ENCODE measurements around the gene CACNG5.
A peak's percentile ranks its signal among the peaks of the same experiment; 100 is the strongest.

Gene CACNG5

DNA sequence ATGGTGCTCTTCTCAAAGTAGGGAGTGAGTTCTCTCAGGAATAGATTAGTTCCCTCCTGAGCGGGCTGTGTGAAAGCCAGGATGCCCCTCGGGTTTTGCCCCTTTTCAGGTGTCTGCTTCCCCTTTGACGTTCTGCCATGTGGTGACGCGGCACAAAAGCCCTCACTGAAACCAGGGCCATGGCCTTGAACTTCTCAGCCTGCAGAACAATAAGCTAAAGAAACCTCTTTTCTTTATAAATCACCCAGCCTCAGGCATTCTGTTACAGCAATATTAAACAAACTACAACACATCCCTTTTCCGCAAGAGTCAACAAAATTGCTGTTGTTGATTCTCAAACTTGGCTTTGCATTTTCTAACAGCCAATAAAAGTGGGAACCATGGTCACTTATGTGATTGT is 15.5 kb upstream of the CACNG5 start (continued):
- TF ChIP-seq, protein P1, sequence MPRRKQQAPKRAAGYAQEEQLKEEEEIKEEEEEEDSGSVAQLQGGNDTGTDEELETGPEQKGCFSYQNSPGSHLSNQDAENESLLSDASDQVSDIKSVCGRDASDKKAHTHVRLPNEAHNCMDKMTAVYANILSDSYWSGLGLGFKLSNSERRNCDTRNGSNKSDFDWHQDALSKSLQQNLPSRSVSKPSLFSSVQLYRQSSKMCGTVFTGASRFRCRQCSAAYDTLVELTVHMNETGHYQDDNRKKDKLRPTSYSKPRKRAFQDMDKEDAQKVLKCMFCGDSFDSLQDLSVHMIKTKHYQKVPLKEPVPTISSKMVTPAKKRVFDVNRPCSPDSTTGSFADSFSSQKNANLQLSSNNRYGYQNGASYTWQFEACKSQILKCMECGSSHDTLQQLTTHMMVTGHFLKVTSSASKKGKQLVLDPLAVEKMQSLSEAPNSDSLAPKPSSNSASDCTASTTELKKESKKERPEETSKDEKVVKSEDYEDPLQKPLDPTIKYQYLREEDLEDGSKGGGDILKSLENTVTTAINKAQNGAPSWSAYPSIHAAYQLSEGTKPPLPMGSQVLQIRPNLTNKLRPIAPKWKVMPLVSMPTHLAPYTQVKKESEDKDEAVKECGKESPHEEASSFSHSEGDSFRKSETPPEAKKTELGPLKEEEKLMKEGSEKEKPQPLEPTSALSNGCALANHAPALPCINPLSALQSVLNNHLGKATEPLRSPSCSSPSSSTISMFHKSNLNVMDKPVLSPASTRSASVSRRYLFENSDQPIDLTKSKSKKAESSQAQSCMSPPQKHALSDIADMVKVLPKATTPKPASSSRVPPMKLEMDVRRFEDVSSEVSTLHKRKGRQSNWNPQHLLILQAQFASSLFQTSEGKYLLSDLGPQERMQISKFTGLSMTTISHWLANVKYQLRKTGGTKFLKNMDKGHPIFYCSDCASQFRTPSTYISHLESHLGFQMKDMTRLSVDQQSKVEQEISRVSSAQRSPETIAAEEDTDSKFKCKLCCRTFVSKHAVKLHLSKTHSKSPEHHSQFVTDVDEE (CRISPR knock-in tag; IDR thresholded peaks at IDR 0.05) = no peak
- no peak for TF ChIP-seq ISL1 (CRISPR knock-in tag; IDR thresholded peaks at IDR 0.05)
- TF ChIP-seq RARB (CRISPR knock-in tag; IDR thresholded peaks at IDR 0.05) = no peak
- TF ChIP-seq ZC3H10 (CRISPR knock-in tag; IDR thresholded peaks at IDR 0.05) = no peak
- no peak for TF ChIP-seq TOX (CRISPR knock-in tag; IDR thresholded peaks at IDR 0.05; ENCODE audit: borderline replicate concordance)

DNA sequence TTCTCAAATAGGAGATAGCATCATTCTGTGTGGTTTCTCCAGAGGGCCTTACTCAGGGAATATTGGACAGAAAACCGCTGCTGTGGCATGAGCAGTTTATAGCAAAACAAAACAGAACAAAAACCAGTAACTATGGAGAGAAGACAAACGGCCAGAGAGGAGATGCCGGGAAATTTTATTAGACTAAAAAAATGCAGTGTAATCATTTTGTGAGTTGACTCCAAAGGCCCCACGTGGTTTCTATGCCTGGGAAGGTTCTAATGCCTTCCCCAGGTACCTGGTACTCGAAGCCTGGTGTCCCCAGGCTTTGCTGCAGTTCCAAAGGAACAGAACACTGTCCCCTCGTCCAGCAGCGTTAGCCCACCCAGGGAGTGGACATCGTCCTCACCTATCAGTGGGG is 12.9 kb upstream of the CACNG5 start:
- TF ChIP-seq TOX (CRISPR knock-in tag; IDR thresholded peaks at IDR 0.05; ENCODE audit: borderline replicate concordance) (no peak), OSR1 (CRISPR knock-in tag; IDR thresholded peaks at IDR 0.05) (no peak), ZFP3 (CRISPR knock-in tag; IDR thresholded peaks at IDR 0.05) (no peak), ZNF8 (CRISPR knock-in tag; IDR thresholded peaks at IDR 0.05) (no peak), ZC3H10 (CRISPR knock-in tag; IDR thresholded peaks at IDR 0.05) (no peak), ARNTL (CRISPR knock-in tag; IDR thresholded peaks at IDR 0.05; ENCODE audit: borderline replicate concordance, low read depth) (no peak), RARB (CRISPR knock-in tag; IDR thresholded peaks at IDR 0.05) (no peak), BACH2 (CRISPR knock-in tag; IDR thresholded peaks at IDR 0.05; ENCODE audit: borderline replicate concordance) (no peak), ZFP30 (CRISPR knock-in tag; IDR thresholded peaks at IDR 0.05) (no peak), CSDC2 (CRISPR knock-in tag; IDR thresholded peaks at IDR 0.05) (no peak), ZNF70 (CRISPR knock-in tag; IDR thresholded peaks at IDR 0.05) (no peak)
- TF ChIP-seq, protein P2, sequence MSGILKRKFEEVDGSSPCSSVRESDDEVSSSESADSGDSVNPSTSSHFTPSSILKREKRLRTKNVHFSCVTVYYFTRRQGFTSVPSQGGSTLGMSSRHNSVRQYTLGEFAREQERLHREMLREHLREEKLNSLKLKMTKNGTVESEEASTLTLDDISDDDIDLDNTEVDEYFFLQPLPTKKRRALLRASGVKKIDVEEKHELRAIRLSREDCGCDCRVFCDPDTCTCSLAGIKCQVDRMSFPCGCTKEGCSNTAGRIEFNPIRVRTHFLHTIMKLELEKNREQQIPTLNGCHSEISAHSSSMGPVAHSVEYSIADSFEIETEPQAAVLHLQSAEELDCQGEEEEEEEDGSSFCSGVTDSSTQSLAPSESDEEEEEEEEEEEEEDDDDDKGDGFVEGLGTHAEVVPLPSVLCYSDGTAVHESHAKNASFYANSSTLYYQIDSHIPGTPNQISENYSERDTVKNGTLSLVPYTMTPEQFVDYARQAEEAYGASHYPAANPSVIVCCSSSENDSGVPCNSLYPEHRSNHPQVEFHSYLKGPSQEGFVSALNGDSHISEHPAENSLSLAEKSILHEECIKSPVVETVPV (CRISPR knock-in tag; IDR thresholded peaks at IDR 0.05) = no peak
- TF ChIP-seq, protein P3, sequence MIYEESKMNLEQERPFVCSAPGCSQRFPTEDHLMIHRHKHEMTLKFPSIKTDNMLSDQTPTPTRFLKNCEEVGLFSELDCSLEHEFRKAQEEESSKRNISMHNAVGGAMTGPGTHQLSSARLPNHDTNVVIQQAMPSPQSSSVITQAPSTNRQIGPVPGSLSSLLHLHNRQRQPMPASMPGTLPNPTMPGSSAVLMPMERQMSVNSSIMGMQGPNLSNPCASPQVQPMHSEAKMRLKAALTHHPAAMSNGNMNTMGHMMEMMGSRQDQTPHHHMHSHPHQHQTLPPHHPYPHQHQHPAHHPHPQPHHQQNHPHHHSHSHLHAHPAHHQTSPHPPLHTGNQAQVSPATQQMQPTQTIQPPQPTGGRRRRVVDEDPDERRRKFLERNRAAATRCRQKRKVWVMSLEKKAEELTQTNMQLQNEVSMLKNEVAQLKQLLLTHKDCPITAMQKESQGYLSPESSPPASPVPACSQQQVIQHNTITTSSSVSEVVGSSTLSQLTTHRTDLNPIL (CRISPR knock-in tag; IDR thresholded peaks at IDR 0.05; ENCODE audit: low read depth) = no peak
- TF ChIP-seq, protein P4, sequence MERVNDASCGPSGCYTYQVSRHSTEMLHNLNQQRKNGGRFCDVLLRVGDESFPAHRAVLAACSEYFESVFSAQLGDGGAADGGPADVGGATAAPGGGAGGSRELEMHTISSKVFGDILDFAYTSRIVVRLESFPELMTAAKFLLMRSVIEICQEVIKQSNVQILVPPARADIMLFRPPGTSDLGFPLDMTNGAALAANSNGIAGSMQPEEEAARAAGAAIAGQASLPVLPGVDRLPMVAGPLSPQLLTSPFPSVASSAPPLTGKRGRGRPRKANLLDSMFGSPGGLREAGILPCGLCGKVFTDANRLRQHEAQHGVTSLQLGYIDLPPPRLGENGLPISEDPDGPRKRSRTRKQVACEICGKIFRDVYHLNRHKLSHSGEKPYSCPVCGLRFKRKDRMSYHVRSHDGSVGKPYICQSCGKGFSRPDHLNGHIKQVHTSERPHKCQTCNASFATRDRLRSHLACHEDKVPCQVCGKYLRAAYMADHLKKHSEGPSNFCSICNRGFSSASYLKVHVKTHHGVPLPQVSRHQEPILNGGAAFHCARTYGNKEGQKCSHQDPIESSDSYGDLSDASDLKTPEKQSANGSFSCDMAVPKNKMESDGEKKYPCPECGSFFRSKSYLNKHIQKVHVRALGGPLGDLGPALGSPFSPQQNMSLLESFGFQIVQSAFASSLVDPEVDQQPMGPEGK (CRISPR knock-in tag; IDR thresholded peaks at IDR 0.05; ENCODE audit: borderline replicate concordance) = no peak
- ATAC-seq = no peak

DNA sequence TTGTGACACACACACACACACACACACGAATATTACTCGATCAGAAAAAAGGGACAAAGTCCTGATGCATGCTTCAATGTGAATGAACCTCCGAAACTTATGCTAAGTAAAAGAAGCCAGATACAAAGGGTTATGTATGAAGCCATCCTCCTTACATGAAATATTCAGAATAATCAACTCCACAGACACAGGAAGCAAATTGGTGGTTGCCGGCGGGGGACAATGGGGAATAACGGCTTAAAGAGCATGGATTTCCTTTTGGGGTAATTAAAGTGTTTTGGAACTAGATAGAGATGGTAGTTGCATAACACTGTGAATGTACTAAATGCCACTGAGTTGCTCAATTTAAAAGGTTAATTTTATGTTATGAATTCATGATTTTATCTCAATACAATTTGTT is 8.1 kb upstream of the CACNG5 start:
- ATAC-seq = no peak
- TF ChIP-seq CSDC2 (CRISPR knock-in tag; IDR thresholded peaks at IDR 0.05) = no peak
- no peak for TF ChIP-seq TCF4 (CRISPR knock-in tag; IDR thresholded peaks at IDR 0.05; ENCODE audit: borderline replicate concordance)

DNA sequence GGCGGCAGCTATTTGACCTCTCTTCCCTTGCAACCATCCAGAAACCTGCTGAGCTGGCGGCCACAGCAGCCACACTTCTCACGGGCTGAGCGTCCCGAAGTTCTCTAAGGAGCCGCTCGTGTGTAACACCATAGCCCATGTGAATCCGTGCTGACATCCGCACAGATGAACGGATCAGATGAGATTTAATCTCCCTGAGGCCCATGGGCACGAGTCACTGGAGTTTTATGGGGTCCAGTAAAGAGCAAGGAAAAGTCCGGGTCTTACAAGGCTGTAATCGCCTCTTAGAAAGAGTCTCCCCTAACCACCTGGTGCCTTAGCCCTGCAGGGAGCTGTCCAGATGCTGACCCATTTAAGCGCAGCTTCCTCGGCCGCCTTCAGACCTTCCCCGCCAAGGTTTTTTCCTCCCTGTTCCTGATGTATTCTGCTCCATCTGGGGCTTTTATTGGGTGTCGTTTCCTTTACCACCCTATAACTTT is 5.5 kb upstream of the CACNG5 start:
- TF ChIP-seq RARB (CRISPR knock-in tag; IDR thresholded peaks at IDR 0.05) (no peak), TCF4 (CRISPR knock-in tag; IDR thresholded peaks at IDR 0.05; ENCODE audit: borderline replicate concordance) (no peak), GLIS3 (CRISPR knock-in tag; IDR thresholded peaks at IDR 0.05) (no peak), ESRRG (CRISPR knock-in tag; IDR thresholded peaks at IDR 0.05) (no peak), PPARA (CRISPR knock-in tag; IDR thresholded peaks at IDR 0.05; ENCODE audit: borderline replicate concordance) (no peak)
- TF ChIP-seq, protein P1 (CRISPR knock-in tag; IDR thresholded peaks at IDR 0.05) = no peak
- TF ChIP-seq, protein P3 (CRISPR knock-in tag; IDR thresholded peaks at IDR 0.05; ENCODE audit: low read depth) = no peak
- TF ChIP-seq, protein P4 (CRISPR knock-in tag; IDR thresholded peaks at IDR 0.05; ENCODE audit: borderline replicate concordance) = no peak
- TF ChIP-seq, protein P2 (CRISPR knock-in tag; IDR thresholded peaks at IDR 0.05) = no peak
- ATAC-seq = peak; percentile 83

Data from SK-N-SH treated with all-trans-retinoic acid at 6 μM for 48 hours (cell line).